Common myeloid progenitor, CD34-positive (primary cell): ENCODE measurements around the gene OPN1SW.

Experiments
- CTCF ChIA-PET: fragments of 350-600 bp; sonication (Branson Sonifier 250); formaldehyde crosslinking; loops from one replicate; lab custom pipeline; 2021; ENCODE audit warnings: antibody characterized with exemption; lab: Charles Lee
- POLR2A ChIA-PET: fragments of 350-600 bp; sonication (Branson Sonifier 250); formaldehyde crosslinking; loops from one replicate; lab custom pipeline; 2021; ENCODE audit warnings: antibody characterized with exemption; lab: Charles Lee
- DNase-seq, 3 donors: peaks; one replicate each; pipeline versions ENCODE4 v3.0.0 to v3.0.0-alpha.2; 2013
- H3K27ac ChIP-seq, 2 experiments: 1 replicate in 1 of 2; 2 replicates in 1 of 2; pipeline ENCODE4 v1.7.0; 2013; ENCODE audit warnings: inconsistent platforms in 2 of 2, low read length in 2 of 2, mild to moderate bottlenecking in 2 of 2, low read depth in 1 of 2, moderate library complexity in 1 of 2; ENCODE audit not compliant: severe bottlenecking in 2 of 2, insufficient read depth in 1 of 2, poor library complexity in 1 of 2
- H3K27me3 ChIP-seq, 5 experiments: replicated peaks in 2 of 5; 1 replicate in 3 of 5; 2 replicates in 2 of 5; pipeline versions ENCODE4 v1.6.1 to v1.7.0; 2013; ENCODE audit warnings: low read length in 4 of 5, mild to moderate bottlenecking in 2 of 5, moderate library complexity in 2 of 5, inconsistent platforms in 1 of 5; ENCODE audit not compliant: insufficient read depth in 5 of 5, control insufficient read depth in 4 of 5
- H3K36me3 ChIP-seq, 4 experiments: 1 replicate in 2 of 4; 2 replicates in 2 of 4; pipeline versions ENCODE4 v1.6.1 to v1.7.0; 2013; ENCODE audit warnings: low read length in 3 of 4, control low read depth in 1 of 4, mild to moderate bottlenecking in 1 of 4; ENCODE audit not compliant: control insufficient read depth in 4 of 4, insufficient read depth in 4 of 4
- H3K4me1 ChIP-seq, 4 experiments: 1 replicate in 3 of 4; 2 replicates in 1 of 4; pipeline versions ENCODE4 v1.6.1 to v1.7.1; 2013; ENCODE audit warnings: low read length in 3 of 4, mild to moderate bottlenecking in 3 of 4, control low read depth in 1 of 4, inconsistent platforms in 1 of 4, moderate library complexity in 1 of 4; ENCODE audit not compliant: control insufficient read depth in 4 of 4, insufficient read depth in 4 of 4; ENCODE audit errors: control extremely low read depth in 1 of 4
- H3K4me3 ChIP-seq, 7 experiments: 1 replicate in 4 of 7; 2 replicates in 3 of 7; pipeline versions ENCODE4 v1.5.1 to v1.7.0; 2013; ENCODE audit warnings: mild to moderate bottlenecking in 7 of 7, low read length in 6 of 7, moderate library complexity in 6 of 7, inconsistent platforms in 2 of 7, low read depth in 2 of 7, control low read depth in 1 of 7; ENCODE audit not compliant: insufficient read depth in 4 of 7, control insufficient read depth in 1 of 7; ENCODE audit errors: extremely low read depth in 1 of 7
- H3K9me3 ChIP-seq, 5 experiments: 1 replicate in 4 of 5; 2 replicates in 1 of 5; pipeline versions ENCODE4 v1.6.1 to v1.7.1; 2013; ENCODE audit warnings: low read length in 4 of 5, mild to moderate bottlenecking in 2 of 5, inconsistent platforms in 1 of 5, low read depth in 1 of 5, moderate library complexity in 1 of 5; ENCODE audit not compliant: control insufficient read depth in 4 of 5, insufficient read depth in 2 of 5; ENCODE audit errors: control extremely low read depth in 1 of 5
- WGBS: methylation state at CpG from one replicate; pipeline ENCODE4 v1.1.5; 2013; ENCODE audit not compliant: insufficient coverage; 5-methylcytosine and 5-hydroxymethylcytosine counted together

The OPN1SW gene

GRCh38 chr7:128794020-128794419 lies 18.4 kb upstream of the OPN1SW start:
- POLR2A ChIA-PET: no interaction called here
- Histone ChIP-seq H3K9me3 (no peaks in the 10 kb centered on the region), H3K36me3 (peaks cover 0 to 5% (median 1%) of the 10 kb centered on the region in 4 experiments), H3K27me3 (peaks cover 0 to 6% (median 0%) of the 10 kb centered on the region in 5 experiments), H3K4me3 (no peak overlapping the region), H3K4me1 (peaks cover 1 to 30% (median 25%) of the 10 kb centered on the region in 4 experiments), H3K27ac (no peak overlapping the region)
- WGBS: 56% methylated on average over 3 of the region's 3 CpGs
- CTCF ChIA-PET: interaction anchor here (1.1 kb wide), 1 partner anchor 87 kb away, joined by 3 read pairs; no protein-coding TSS in a partner anchor
- peak in 1 of 3 donors; percentile 15 for DNase-seq

GRCh38 chr7:128793181-128793547 lies 17.6 kb upstream of the OPN1SW start:
- Histone ChIP-seq H3K27me3 (peaks cover 0 to 12% (median 2%) of the 10 kb centered on the region in 5 experiments), H3K27ac (no peak overlapping the region), H3K9me3 (no peaks in the 10 kb centered on the region), H3K36me3 (peaks cover 0 to 5% (median 1%) of the 10 kb centered on the region in 4 experiments), H3K4me1 (peaks cover 1 to 30% (median 25%) of the 10 kb centered on the region in 4 experiments), H3K4me3 (peak overlapping the region in 1 of 7 experiments; percentile 45)
- POLR2A ChIA-PET: no interaction called here
- CTCF ChIA-PET: interaction anchor here (1.1 kb wide), 1 partner anchor 88 kb away, joined by 3 read pairs; no protein-coding TSS in a partner anchor
- no CpG with 5 or more reads among the region's 5 CpGs for WGBS
- DNase-seq: no peak

DNA sequence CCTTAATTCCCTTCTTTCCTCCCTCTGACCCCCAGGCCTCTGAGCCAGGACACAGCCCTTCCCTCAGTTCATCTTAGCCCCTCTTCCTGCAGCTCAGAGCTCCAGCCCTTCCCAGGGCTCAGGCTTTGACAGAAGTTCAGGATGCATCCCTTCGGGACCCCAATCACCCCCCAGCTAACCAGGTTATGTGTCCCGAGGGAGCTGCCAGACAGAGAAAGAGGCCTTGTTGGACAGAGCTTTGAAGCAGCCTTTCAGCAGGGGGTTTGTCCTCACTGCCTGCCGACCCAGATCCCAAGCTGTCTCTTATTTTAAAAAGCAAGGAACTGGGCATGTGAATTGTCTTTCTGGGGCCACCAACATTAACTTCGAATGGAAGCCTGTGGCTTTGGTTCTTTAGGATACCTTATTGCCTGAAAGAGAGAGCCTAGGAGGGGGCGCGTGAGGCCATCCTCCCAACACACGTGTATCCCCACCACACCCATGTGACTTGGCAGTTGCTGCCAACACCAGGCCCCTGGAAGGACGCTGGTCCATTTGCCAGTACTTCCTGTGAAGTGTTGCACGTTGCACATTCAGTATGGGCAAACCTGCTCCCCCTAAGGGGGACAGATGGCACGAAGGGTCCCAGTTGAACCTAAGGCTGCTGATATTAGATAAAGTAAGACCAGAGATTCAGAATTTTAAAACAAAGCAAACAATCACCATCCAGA lies 17.0 kb upstream of the OPN1SW start:
- Histone ChIP-seq H3K9me3 (no peaks in the 10 kb centered on the region), H3K27me3 (peaks cover 0 to 12% (median 2%) of the 10 kb centered on the region in 5 experiments), H3K36me3 (peaks cover 0 to 5% (median 1%) of the 10 kb centered on the region in 4 experiments), H3K4me1 (peaks cover 1 to 30% (median 25%) of the 10 kb centered on the region in 4 experiments), H3K4me3 (peak overlapping the region in 1 of 7 experiments; percentile 45), H3K27ac (no peak overlapping the region)
- 48% methylated on average over 6 of the region's 10 CpGs for WGBS
- ChIA-PET POLR2A (no interaction called here), CTCF (interaction anchor here (1.1 kb wide), 1 partner anchor 116 kb away, joined by 3 read pairs; no protein-coding TSS in a partner anchor)
- DNase-seq: peak; percentile 30 to 77 (median 67)

DNA sequence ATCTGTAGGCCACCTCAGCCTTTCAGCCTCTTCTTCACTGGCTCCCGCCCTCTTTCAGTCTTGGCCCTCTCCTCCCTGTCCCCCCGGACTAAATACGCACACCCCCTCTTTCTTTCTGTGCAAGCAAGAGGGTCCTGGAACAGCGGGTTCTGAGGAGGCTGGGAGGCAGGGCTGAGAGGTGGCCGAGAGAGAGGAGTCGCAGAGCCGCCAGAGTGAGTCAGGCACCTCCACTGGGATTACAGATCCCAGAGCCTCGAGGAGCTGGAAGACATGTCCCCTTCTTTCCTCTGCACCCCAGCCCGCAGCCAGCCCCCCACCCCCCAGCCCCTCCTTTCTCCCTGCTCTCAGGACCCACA lies 16.4 kb upstream of the OPN1SW start:
- ChIA-PET CTCF (interaction anchor here (1.1 kb wide), 1 partner anchor 116 kb away, joined by 3 read pairs; no protein-coding TSS in a partner anchor), POLR2A (no interaction called here)
- DNase-seq: no peak
- H3K9me3 ChIP-seq: no peaks in the 10 kb centered on the region
- peaks cover 0 to 5% (median 1%) of the 10 kb centered on the region in 4 experiments for H3K36me3 ChIP-seq
- peaks cover 0 to 12% (median 2%) of the 10 kb centered on the region in 5 experiments for H3K27me3 ChIP-seq
- H3K4me1 ChIP-seq: peaks cover 1 to 30% (median 25%) of the 10 kb centered on the region in 4 experiments
- H3K27ac ChIP-seq: peak overlapping the region in 1 of 2 experiments; percentile 25
- no CpG with 5 or more reads among the region's 9 CpGs for WGBS
- H3K4me3 ChIP-seq: peak overlapping the region; percentile 65 to 90 (median 80)

DNA sequence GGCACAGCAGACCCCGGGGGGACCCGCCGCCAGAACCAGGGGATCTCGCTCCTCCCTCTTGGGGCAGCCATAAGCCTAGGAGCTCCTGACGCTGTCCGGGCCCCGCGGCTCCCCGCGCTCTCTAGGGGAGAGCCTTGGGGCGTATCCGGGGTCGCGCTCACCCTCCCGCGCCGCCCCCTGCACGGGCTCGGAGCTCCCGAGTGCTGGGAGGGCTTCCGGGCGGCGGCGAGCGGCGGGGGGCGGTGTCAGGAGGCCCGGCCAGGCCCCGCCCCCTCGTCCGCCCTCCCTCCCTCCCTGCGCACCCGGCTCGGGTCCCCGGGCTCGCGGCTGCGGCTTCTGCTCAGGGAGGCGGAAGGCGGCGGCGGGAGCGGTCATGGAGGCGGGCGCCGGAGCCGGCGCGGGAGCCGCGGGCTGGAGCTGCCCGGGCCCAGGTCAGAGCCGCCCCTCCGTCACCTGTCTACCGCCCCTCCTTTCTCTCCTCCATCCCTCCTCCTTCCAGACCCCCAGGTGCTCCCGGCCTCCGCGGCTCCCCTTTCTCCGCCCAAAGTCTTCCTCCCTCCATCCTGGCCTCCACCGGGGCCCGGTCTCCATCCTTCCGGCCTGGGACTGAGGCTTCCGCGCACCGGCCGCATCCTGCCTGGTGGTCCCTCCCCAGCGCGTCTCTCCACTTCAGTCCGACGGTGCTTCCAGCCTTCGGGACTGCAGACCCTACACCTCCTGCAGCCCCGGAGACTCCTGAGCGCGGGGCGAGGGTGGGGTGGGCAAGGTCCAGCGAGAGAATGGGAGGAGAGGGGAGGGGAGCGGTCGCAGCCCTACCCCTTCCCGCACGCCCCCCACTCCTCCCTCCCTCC lies 15.8 kb upstream of the OPN1SW start, which contains the start of gene CCDC136:
TSS of gene CCDC136 (plus strand) at position 848 of the 851 bp plus-strand sequence. CDS start 444 bp downstream, outside the sequence.
- Histone ChIP-seq H3K36me3 (peaks cover 0 to 5% (median under 1%) of the 10 kb centered on the region in 4 experiments), H3K4me1 (peaks cover 1 to 30% (median 25%) of the 10 kb centered on the region in 4 experiments), H3K9me3 (no peaks in the 10 kb centered on the region), H3K27ac (peak within 1 kb of the TSS in 1 of 2 experiments; percentile 25), H3K4me3 (peak within 1 kb of the TSS; percentile 65 to 90 (median 80)), H3K27me3 (peaks cover 0 to 12% (median 2%) of the 10 kb centered on the region in 5 experiments)
- peak; percentile 43 to 71 (median 62) for DNase-seq
- POLR2A ChIA-PET: no interaction called here
- WGBS: 0% methylated on average over 45 of the region's 80 CpGs
- CTCF ChIA-PET: no interaction called here

GRCh38 chr7:128790315-128791041 lies 14.9 kb upstream of the OPN1SW start:
- peaks cover 1 to 33% (median 25%) of the 10 kb centered on the region in 4 experiments for H3K4me1 ChIP-seq
- ChIA-PET CTCF (no interaction called here), POLR2A (no interaction called here)
- no peaks in the 10 kb centered on the region for H3K9me3 ChIP-seq
- no peak overlapping the region for H3K27ac ChIP-seq
- 23% methylated on average over 23 of the region's 45 CpGs for WGBS
- DNase-seq: peak in 2 of 3 donors; percentile 19 to 26
- H3K27me3 ChIP-seq: peaks cover 0 to 12% (median 2%) of the 10 kb centered on the region in 5 experiments
- H3K36me3 ChIP-seq: peaks cover 0 to 5% (median 0%) of the 10 kb centered on the region in 4 experiments
- H3K4me3 ChIP-seq: peak overlapping the region; percentile 65 to 90 (median 80)
